GM19043 (cell line): Measurements from ENCODE around the gene NDUFA5.
A peak's percentile ranks its signal among the peaks of the same experiment; 100 is the strongest.

ENCODE experiments used
- ATAC-seq: cut with Tn5 transposase; IDR thresholded peaks from one replicate; pipeline ENCODE4 v1.9.1; 2021; ENCODE audit warnings: low read depth; ENCODE audit not compliant: unreplicated experiment

The NDUFA5 gene

DNA sequence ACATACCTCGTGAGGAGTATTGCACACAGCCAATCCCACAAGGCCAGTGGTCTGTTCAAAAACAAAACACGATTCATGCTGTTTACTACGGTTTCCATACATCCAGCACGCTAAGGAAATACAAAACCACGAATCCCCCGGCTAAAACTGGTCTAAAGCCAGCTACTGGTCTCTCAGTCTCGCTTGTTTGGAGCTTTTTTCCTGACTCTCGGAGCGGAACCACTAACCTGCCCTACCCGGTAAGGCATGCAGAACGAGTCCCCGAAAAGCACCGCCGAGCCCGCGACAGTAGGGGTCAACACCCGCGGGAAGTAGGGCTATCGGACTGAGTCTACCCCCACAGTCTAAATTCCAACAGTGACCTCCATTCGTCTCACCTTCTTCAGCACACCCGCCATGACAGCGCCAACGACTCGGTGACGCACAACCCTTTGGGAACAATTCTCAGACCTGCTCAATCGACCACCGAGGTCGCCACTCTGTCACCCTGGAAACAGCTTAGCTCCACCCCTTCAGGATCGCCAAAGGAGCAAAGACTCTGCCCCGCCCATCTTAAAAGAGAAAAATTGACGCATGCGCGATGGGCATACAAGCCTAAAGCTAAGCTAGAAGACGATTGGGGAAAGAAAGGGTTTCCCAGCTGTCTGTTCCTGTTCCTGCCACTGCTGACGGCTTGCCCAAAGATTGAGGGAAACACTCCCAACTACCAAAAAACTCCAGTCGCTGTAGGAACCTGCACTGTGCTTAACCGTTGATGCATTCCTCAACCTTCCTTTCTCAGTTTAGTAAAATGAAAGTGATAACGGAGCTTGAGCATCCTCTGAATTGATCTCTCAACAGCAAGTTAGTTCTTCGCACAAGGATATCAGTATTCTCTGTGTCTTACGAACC lies at the start of gene NDUFA5:
Gene NDUFA5 (minus strand): TSS at position 421 of the 891 bp plus-strand sequence. CDS start 23 bp downstream, at position 398.
- ATAC-seq, result peak; percentile 96

DNA sequence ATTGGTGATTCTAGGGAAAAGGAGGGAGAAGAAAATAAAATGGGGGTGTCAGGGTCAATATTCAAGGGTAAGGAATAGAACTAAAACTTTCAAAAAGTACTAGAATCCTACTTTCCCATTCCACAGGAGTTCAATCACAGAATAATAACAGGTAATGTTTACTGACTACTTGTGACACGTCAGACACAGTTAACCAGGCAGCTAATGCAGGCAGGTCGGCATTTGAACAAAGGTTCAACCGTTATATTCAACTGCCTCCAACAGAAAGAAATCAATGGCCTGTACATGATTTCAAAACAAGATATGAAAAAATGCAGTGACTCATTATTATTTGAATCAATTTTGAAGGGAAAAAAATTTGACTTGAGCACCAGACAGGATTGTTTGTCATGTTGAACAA lies 47.1 kb upstream of the NDUFA5 start:
- ATAC-seq, result no peak

DNA sequence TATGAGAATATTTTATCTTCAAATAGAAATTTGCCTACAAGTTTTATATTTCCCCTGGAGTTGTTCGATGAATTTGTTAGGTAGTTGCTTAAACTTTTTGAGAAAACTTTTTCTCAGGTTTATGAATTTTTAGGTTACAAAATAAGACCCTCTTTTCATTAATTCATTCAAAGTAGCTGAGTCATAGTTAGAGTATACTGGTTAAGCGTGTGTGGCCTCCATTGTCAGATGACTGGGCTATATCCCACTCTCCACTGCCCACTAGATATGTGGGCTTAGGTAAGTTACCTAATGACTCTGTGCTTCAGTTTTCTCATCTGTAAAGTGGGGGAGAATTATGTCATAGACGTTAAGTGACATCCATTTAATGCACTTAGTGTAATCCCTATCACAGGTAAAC lies 45.0 kb upstream of the NDUFA5 start:
- no peak for ATAC-seq

DNA sequence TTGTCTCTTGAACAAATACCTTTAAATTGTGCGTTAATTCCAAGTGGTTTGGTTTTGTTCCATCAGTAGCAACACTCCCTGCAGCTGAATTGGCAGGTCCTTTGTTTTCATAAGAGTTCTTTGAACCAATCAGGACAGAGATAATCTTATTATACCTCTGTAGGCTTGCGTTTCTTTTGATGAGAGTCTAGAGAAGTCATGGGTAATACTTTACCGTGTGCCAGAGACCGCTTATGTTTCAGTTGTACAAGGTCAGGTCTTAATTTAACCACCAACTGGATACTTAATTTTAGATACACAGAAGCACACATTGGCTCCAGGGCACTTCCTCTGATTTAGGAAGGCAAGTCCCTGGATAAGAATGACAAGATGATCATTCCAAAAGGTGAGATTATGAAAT lies 43.9 kb upstream of the NDUFA5 start, which contains the start of gene ASB15:
Gene ASB15 (plus strand): TSS at position 292 of the 400 bp plus-strand sequence. CDS start 12,682 bp downstream, outside the sequence.
- no peak for ATAC-seq

DNA sequence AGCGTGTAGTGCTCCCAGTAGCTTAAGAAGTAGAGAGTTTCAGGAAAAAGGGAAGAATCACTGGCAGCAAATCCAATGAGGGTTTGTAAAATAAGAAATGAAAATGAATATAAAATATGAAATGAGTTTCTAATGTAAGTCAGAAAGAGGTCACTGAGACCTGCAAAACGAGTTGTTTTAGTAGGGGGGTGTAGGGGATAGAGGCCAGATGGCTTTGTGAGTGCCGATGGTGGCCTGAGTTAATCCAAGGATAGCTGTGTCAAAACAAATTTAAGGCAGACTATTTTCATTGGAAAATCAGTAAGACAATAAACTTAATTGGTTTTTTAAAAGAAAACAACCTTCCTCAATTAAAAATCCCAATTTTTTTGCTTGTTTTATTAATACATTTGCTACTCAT lies 43.3 kb upstream of the NDUFA5 start:
- ATAC-seq, result no peak

DNA sequence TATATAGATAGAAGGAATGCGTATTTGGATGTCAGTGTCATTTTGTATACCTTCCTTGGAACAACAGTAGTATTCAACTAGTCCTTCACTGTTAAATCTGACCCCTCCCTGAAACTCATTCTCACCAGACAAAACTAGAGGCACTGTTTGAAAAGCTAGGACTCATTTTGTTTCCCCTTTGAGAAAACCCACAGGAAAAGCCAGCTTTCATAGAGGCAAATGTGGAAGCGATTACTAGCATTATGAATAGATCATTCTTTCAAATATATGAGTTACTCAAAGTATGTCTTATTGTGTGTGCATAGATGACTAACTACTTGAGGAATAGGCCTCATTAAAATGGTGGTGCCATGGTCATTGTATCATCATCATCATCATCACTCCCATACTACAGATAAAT lies 42.1 kb upstream of the NDUFA5 start:
- no peak for ATAC-seq

DNA sequence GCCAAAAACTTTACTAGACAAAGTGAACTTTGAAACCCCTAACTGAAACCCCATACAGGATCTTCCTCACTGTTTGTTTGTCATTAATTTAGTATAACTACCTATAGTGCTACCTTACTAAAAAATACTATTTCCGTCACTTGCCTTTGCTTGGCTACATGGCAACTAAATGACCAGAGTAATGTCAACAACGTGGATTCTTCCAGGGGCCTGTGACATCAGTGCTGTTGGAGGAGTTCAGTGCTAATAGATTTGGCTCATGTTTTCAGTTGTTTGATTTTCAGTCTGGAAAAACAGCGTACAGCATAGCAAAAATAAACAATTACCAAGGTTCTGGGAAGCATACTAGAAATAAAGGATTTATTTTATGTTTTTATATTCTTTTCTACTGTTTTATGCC lies 41.0 kb upstream of the NDUFA5 start:
- ATAC-seq, result no peak

DNA sequence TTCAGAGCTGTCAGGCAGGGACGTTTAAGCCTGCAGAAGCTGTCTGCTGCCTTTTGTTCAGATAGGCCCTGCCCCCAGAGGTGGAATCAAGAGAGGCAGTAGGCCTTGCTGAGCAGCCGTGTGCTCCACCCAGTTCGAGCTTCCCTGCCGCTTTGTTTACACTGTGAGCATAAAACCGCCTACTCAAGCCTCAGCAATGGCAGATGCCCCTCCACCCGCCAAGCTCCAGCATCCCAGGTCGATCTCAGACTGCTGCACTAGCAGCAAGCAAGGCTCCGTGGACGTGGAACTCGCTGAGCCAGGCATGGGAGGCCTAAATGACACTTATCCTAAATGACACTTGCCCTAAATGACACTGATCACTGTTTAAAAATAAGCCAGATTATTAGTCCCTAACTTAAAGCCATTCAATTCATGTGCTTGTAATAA lies 37.2 kb upstream of the NDUFA5 start:
- no peak for ATAC-seq

DNA sequence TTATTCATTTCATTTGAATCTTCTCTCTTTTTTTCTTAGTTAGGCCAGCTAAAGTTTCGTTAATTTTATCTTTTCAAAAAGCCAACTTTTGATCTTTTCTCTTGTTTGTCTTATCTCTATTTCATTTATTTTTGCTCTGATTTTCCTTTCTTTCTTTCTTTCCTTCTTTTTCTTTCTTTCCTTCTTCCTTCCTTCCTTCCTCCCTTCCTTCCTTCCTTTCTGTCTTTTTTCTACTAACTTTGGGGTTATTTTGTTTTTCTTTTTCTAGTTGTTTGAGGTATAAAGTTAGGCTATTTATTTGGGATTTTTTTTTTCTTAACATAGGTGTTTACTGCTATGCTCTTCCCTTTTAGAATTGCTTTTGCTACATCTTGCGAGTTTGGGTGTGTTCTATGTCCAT lies 30.8 kb upstream of the NDUFA5 start:
- no peak for ATAC-seq

DNA sequence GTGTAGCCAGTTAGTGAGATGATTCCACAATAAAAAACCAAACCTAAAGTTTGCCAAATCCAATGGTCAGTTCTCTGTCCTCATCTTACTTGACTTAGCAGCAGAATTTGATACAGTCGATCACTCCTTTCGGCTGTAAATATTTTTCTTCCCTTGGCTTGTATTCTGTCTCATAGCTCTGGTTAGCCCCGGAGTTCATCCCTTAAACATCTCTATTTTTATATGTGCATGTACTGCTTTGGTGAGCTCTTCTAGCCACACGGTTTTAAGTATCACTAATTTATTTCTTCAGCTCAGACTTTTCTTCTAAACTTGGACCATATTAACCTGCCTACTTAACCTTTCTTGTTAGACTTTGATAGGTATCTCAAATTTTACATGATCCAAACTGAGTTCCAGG lies 26.2 kb upstream of the NDUFA5 start:
- ATAC-seq, result no peak

DNA sequence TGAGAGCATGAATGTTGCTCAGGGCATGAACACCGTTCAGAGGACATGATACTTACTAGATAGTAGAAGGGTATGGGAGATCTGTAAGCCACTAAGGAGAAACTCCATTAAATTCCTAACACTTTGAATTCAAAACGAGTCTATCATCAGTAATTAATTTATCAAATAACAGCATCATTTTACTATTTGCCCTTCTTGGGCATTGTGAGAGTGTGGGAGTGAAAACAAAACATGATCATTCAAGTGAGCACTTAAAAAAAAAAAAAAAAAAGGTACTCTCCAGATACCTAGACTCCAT lies 23.5 kb upstream of the NDUFA5 start:
- no peak for ATAC-seq

DNA sequence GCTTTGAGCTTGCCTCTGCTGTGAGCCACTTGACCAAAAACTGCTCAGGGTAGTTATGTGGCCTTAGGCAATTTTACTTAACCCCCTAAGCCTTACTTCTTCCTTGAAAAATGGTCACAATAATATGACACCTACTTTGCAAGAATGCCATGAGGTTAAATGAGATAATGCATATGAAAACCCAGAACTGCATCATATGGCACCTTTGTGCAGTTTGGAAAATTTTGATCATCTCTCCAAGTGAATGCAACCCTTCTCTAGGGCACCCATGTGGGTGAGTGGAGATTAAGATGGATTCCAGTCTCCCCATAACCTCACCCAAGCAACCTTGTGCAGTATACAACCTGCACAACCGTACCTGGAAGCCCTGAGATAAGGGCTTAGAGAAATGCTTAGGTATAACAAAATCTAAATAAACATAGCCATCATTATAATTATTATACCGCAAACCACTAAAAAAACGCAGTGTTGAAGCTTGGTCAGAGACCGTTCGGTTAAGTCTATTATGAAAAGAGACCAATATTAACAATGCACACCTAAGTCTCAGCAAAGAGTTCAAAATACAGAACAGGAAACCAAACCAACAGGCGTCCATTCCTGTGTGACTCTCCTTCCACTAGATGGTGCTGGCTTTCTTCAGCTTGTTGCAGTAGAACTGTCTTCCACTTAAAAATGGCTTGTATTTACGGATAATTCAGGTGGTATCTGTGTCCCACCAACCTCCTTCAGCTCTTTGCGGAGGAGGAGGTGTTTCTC lies 23.0 kb upstream of the NDUFA5 start:
- peak; percentile 65 for ATAC-seq

DNA sequence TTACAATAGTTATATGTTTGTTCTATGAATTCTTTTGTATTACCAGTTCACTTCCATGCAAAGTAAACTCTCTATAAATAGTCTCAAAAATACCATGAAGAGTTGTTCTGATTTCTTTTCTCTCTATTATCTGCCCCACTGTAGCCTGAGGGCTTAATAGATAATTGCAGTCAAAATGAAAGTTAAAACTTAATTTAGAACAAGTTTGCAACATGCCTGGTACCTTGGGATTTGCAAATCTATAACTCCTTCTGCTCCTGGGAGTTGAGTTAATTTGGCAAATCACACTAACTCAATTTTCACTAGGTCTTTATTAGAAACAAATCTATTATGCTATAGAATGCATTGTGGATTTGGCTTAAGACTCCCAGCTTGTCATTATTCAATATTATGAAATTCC lies 21.8 kb upstream of the NDUFA5 start:
- ATAC-seq, result no peak

DNA sequence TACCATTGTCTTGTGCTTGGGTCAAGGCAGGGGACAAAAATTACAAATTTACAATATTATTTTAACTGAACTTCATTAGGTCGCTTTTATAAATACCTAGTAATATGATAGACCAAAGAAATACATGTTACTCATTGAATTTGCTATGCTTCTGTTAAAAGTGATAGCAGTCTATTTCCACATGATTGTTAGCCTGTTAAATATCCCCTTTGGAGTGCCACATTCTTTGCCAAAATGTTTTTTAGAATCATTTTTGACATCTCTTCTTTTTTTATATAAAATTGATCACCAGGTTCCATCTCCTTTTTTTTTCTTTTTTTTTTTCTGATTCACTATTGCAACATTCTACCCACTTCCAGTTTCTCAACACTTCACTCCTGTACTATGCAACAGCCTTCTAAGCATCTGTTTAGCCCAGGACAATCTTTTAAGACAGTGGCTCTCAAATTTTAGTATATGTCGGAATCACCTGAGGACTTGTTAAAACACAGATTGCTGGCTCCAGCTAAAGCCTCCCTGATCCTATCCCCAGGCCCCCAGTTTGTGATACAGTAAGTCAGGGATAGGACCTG lies 16.4 kb upstream of the NDUFA5 start:
- ATAC-seq, result no peak

DNA sequence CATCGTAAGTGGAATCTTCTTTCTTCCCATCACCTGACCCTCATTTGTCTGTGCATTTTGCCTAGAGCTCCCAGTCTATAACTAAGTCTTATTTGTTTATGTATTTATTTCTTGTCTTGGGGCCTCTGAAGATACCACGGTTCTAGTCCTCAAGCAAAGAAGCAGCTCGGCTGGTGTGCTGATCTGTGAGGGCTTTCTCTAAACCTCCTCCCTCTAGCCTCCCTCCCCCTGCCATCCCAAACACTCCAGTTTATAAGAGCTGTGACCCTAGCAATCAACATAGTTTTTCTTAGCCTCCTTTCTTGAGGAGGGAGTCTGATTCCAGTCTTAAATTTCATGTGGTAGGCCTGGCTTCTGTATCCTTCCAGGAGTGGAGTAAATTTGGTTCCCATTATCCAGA lies 15.7 kb upstream of the NDUFA5 start:
- ATAC-seq, result no peak

DNA sequence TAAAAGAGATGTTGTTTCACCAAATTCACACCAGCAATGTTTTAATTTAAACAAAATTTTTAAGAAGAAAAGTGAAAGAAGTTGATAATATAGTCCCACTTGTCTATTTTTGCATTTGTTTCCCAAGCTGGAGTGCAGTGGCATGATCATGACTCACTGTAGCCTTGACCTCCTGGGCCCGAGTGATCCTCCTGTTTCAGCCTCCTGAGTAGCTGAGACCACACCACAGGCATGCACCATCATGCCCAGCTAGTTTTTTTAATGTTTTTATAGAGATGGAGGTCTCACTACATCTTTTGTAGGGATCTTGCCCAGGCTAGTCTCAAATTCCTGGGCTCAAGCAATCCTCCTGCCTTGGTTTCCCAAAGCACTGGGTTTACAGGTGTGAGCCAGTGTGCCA lies 14.1 kb upstream of the NDUFA5 start:
- no peak for ATAC-seq

DNA sequence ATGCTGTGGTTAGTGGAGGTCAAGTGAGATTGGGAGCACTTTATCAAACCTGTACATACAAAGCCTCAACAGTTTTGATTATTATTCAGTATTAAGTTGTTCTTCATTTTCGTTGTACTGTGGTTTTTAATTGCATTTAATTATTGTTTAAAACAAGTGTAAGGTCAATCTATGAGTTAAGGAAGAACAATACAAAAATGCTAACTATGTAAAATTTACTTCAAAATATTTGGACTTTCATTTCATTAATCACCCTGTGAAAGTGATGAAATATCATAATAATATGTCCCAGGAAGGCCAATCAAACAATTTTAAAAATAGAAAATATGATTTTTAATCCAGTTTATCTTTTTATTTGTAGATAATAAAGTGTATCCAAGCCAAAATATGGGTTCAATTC lies 13.6 kb upstream of the NDUFA5 start:
- ATAC-seq, result no peak

DNA sequence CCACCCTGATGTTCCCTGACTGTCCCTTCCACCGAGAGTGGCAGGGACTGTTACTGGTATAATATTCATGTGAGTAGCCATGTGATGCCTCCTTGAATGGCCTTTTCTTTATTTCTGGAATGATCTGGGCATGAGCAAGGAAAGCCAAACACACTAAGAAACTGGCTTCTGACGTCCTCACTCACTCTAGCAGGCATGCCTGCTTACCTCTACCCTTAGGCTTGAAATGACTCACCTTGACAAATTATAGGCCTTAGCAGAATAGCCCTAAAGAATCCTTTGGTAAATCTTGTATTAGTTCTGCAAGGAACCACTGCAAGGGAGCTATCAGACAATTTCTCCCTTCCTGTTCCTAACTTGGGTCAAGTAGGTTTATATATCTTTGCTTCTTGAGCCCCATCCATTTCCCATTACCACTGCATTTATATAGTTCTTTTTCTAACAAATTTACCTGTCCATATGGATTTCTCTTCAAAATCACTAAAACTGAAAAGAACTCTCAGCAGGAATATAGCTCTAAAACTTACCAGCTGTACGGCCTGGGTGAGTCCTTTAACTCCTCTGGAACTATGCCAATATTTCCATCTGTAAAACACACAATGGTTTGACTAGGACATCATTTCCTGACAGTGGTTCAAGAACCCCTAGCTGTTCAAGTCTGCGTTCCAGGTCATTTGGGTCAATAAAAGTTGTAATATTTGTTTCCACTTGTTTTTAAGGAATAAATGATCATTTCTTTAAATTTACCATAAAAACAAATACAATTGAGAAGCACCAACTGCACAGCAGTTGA lies 13.0 kb upstream of the NDUFA5 start:
- ATAC-seq, result no peak

DNA sequence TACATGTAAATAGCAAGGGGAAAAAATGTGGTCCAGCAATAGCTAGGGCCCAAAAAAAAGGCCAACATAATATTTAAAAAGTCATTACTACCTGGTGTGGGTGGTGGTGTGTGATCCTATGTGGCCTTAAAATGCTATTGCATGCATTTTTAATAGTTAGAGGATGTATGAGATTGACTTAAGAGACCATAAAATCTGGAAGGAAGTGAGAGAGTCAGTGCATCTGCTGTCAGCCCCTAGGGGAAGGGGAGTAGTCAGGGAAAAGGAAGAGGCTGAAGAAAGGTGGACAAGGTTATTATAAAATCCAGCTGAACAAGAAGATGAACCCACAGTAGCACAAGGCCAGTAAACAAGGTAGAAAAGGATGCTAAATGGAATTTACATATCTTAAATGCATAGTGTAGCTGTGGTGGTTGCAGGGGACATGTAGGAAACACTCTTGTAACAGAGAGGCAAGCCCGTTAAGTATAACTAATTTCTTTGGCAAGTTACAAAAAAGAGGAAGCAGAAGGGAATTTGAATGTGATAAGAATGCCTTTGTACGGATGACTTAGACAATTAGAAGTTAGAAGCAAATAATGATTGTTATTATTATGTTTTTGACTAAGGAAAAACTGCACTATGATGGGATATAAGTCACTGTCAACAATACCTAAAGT lies 11.9 kb upstream of the NDUFA5 start:
- ATAC-seq, result no peak

DNA sequence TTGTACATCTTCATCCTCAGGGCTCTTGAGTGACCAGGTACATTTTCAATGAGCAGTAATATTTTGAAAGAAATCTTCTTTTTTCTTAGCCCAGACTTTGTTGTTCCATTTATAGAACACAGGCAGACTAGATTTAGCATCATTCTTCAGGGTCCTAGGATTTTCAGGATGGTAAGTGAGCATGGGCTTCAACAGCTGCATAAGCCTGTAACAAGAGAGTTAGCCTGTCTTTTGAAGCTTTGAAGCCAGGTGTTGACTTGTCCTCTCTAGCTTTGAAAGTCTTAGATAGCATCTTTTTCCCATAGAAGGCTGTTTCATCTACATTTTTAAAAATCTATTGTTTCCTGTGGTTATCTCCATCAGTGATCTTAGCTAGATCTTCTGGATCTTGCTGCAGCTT lies 4.5 kb upstream of the NDUFA5 start:
- no peak for ATAC-seq
